HFFc6 (cell line): ENCODE measurements around the gene ZNRF2. TPM values are rescaled to one million over a fixed set of nuclear protein-coding genes. Genes with fewer than 3 reads are reported as not detected.
"Not testable (repeated sequence)": the region's sequence is repeated elsewhere in the genome, so short reads cannot be mapped to it uniquely, and the experiment has no call there.

Experiments used
- DNase-seq: peaks from one replicate; pipeline ENCODE4 v3.0.0-alpha.2; 2018
- H3K27ac Mint-ChIP-seq: 2 replicates; pipeline ENCODE4 v1.8.0; 2020; ENCODE audit warnings: mild to moderate bottlenecking, mixed read lengths
- H3K27me3 Mint-ChIP-seq: 2 replicates; pipeline ENCODE4 v1.8.0; 2021; ENCODE audit warnings: mild to moderate bottlenecking, moderate library complexity, mixed read lengths; ENCODE audit not compliant: insufficient read depth
- H3K36me3 Mint-ChIP-seq: 2 replicates; pipeline ENCODE4 v1.8.0; 2021; ENCODE audit warnings: low read depth, mixed read lengths
- H3K4me1 Mint-ChIP-seq: 2 replicates; pipeline ENCODE4 v1.8.0; 2020; ENCODE audit warnings: low read depth, mixed read lengths
- H3K4me3 Mint-ChIP-seq: 2 replicates; pipeline ENCODE4 v1.8.0; 2020; ENCODE audit warnings: mild to moderate bottlenecking, moderate library complexity, mixed read lengths
- H3K9me3 Mint-ChIP-seq: 2 replicates; pipeline ENCODE4 v1.8.0; 2020; ENCODE audit warnings: mild to moderate bottlenecking, mixed read lengths
- CTCF ChIP-seq: fragments of 200-600 bp; sonication (generic); IDR thresholded peaks from 2 replicates; pipeline ENCODE4 v1.5.0; 2021; ENCODE audit warnings: antibody characterized with exemption, mild to moderate bottlenecking
- total RNA-seq, 6 experiments: library from RNA; stranded (reverse); fragmentation: NEBNext Ultra II Directional; extraction: Animal tissue kit (Norgen Biotek cat#: 25700); gene quantifications; 2 replicates in 1 of 6; 3 replicates in 5 of 6; pipeline ENCODE4 v1.2.3, GENCODE V29; 2021

Gene ZNRF2
- total RNA-seq, 6 experiments from 2014 or later, result 2.3 to 3.1 (median 2.7) TPM

GRCh38 chr7:30297499-30297898 is 13.1 kb downstream of the ZNRF2 start:
- not testable (repeated sequence) for H3K36me3 Mint-ChIP-seq, H3K4me1 Mint-ChIP-seq, DNase-seq, H3K4me3 Mint-ChIP-seq, H3K9me3 Mint-ChIP-seq, H3K27ac Mint-ChIP-seq, H3K27me3 Mint-ChIP-seq

GRCh38 chr7:30298409-30298808 is 14.0 kb downstream of the ZNRF2 start:
- DNase-seq, H3K27me3 Mint-ChIP-seq, H3K4me1 Mint-ChIP-seq, H3K9me3 Mint-ChIP-seq, H3K27ac Mint-ChIP-seq, H3K4me3 Mint-ChIP-seq, H3K36me3 Mint-ChIP-seq: not testable (repeated sequence)

- Mint-ChIP-seq H3K4me3 (no peak overlapping the region), H3K4me1 (no peaks in the 10 kb centered on the region; the same call in 1 of the 2 replicates), H3K27ac (no peak overlapping the region), H3K36me3 (no peaks in the 10 kb centered on the region), H3K9me3 (no peaks in the 10 kb centered on the region), H3K27me3 (no peaks in the 10 kb centered on the region)
- TF ChIP-seq CTCF, result no peak
- DNase-seq, result no peak
Observed at GRCh38 chr7:30301751-30302150, 17.4 kb downstream of the ZNRF2 start.

GRCh38 chr7:30302656-30303311 is 18.4 kb downstream of the ZNRF2 start:
- no peak overlapping the region for H3K4me3 Mint-ChIP-seq
- no peaks in the 10 kb centered on the region; the same call in 1 of the 2 replicates for H3K4me1 Mint-ChIP-seq
- no peak for DNase-seq
- no peaks in the 10 kb centered on the region for H3K9me3 Mint-ChIP-seq
- no peaks in the 10 kb centered on the region for H3K36me3 Mint-ChIP-seq
- no peak for TF ChIP-seq CTCF
- no peak overlapping the region for H3K27ac Mint-ChIP-seq
- no peaks in the 10 kb centered on the region for H3K27me3 Mint-ChIP-seq

DNA sequence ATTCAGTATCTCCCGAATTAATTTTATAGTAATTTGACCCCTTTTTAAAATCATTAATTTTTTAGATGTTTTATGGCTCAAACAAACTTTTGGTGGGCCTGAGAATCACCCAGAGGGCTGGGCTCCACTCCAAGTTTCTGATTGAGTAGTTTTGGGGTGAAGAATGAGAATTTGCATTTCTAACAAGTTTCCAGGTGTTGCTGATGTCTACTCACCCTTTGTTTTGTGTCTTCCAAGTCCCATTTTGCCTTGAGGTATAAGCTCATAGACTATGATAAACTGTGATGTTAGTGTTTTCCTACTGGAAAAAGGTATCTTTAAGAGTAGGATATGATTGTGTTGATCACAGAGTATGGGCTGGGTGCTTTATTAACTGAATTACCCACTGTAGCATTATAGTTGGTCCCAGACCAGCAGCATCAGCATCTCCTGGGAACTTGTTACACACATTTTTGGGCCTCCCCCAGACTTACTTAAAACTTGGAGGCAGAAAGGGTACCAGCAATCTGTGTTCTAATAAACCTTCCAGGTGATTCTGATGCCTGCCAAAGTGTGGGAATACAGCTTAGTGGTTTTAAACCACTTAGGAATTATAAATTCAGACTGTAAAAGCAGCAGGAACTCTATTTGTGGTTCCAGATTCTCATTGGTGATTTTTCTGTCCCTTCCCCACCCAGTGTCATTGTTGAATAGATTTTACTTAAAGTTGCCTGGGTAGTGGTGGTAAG is 19.1 kb downstream of the ZNRF2 start:
- DNase-seq, result no peak
- TF ChIP-seq CTCF, result no peak
- H3K4me3 Mint-ChIP-seq, result no peak overlapping the region

DNA sequence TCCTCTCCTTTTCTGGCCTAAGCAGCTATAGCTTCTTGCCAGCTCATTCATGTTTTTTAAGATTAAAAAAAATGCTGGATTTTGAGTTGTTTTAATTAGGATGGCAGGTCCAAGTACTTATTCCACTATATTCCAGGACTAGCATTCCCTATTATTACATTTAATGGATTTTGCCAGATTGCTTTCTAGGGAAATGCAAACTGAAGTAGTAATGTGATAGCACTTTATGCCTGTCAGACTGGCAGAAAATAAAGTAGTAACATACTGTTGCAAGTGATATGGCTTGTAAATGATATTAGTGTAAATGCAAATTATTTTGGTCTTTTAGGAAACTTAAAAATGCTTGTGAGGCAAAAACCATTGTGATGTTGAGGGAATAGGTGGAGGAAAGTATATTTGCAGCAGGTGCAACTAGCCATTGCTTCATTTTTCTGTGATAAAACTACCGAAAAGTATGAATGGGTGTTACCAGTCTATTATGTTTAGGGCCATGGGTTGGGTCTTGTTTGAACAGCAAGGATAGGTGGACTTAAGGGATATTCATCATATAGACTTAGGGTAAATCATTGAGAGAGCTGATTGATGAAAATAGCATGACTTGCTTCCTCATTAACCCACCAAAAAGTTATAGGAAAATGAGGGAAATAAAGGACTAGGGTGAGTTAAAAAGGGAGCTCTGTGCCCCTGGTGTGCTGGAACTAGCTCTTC is 19.9 kb downstream of the ZNRF2 start:
- Mint-ChIP-seq H3K9me3 (no peaks in the 10 kb centered on the region), H3K27me3 (no peaks in the 10 kb centered on the region), H3K36me3 (no peaks in the 10 kb centered on the region), H3K27ac (no peak overlapping the region), H3K4me3 (no peak overlapping the region), H3K4me1 (no peaks in the 10 kb centered on the region; the same call in 1 of the 2 replicates)
- no peak for TF ChIP-seq CTCF
- DNase-seq, result no peak

More for the DNA sequence above, 19.1 kb downstream of the ZNRF2 start:
- Mint-ChIP-seq H3K27me3 (no peaks in the 10 kb centered on the region), H3K9me3 (no peaks in the 10 kb centered on the region), H3K36me3 (no peaks in the 10 kb centered on the region), H3K27ac (no peak overlapping the region), H3K4me1 (no peaks in the 10 kb centered on the region; the same call in 1 of the 2 replicates)
